GM18526 (cell line): ENCODE data around the gene TRPV3.

ENCODE experiments used
- POLR2A ChIP-seq: IDR thresholded peaks from 3 replicates; pipeline ENCODE4 v1.6.1; 2011; ENCODE audit not compliant: insufficient read length; ENCODE audit errors: extremely low read depth

TRPV3 gene

GRCh38 chr17:3511852-3512504, 45.6 kb downstream of the TRPV3 start:
- TF ChIP-seq POLR2A, result no peak

GRCh38 chr17:3510090-3510489, 47.5 kb downstream of the TRPV3 start:
- no peak for TF ChIP-seq POLR2A

GRCh38 chr17:3507869-3508268, 49.7 kb downstream of the TRPV3 start:
- TF ChIP-seq POLR2A, result no peak

- no peak for TF ChIP-seq POLR2A
Observed at GRCh38 chr17:3507071-3507470, 50.5 kb downstream of the TRPV3 start.

- no peak for TF ChIP-seq POLR2A
Observed at GRCh38 chr17:3506054-3506453, 51.6 kb downstream of the TRPV3 start.

- TF ChIP-seq POLR2A, result no peak
Observed at GRCh38 chr17:3505008-3505407, 52.6 kb downstream of the TRPV3 start.

GRCh38 chr17:3503285-3503684, 54.3 kb downstream of the TRPV3 start:
- TF ChIP-seq POLR2A, result no peak

GRCh38 chr17:3502466-3502865, 55.1 kb downstream of the TRPV3 start:
- no peak for TF ChIP-seq POLR2A

- TF ChIP-seq POLR2A, result no peak
Observed at GRCh38 chr17:3501344-3501743, 56.3 kb downstream of the TRPV3 start.

- TF ChIP-seq POLR2A, result no peak
Observed at GRCh38 chr17:3497101-3497500, 60.5 kb downstream of the TRPV3 start.

GRCh38 chr17:3485481-3486068, 72.0 kb downstream of the TRPV3 start:
- TF ChIP-seq POLR2A, result no peak

- TF ChIP-seq POLR2A, result no peak
Observed at GRCh38 chr17:3482852-3483251, 74.8 kb downstream of the TRPV3 start.

GRCh38 chr17:3479988-3480387, 77.6 kb downstream of the TRPV3 start:
- no peak for TF ChIP-seq POLR2A

- TF ChIP-seq POLR2A, result no peak
Observed at GRCh38 chr17:3475812-3476610, 81.6 kb downstream of the TRPV3 start, which contains the start of gene ASPA. TSS of gene ASPA (plus strand) at chr17:3475997. CDS start at chr17:3476160, 163 bp downstream.

GRCh38 chr17:3475251-3475685, 82.3 kb downstream of the TRPV3 start:
- no peak for TF ChIP-seq POLR2A

GRCh38 chr17:3474212-3474611, 83.4 kb downstream of the TRPV3 start:
- TF ChIP-seq POLR2A, result no peak
